NCI-H2081 treated with DMSO at 0.1 percent for 48 hours (cell line): ENCODE data around the gene DLK1.

Source experiments
- DNase-seq: peaks from one replicate; lab custom pipeline; 2025; lab: John Stamatoyannopoulos, UW

DLK1 gene

GRCh38 chr14:100714258-100714892 lies 12.3 kb upstream of the DLK1 start:
- DNase-seq = no peak

DNA sequence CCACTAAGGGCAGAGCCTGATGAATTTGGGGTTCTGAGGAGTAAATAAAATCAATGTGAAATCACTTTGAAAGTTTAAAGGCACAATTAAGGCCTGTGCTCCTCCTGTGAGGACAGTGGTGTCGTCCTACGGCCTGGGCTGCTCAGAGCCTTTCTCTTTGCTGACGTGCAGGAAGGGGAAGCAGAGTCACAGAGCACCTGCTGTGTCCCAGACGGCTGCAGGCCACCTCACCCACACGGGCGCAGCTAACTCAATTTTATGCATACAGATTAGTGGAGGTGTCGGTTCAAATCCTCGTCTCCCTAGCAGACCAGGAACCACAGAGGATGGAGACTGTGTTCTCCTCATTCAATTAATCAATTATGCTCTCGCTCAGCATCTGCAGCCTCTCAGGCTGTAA lies 11.4 kb upstream of the DLK1 start:
- DNase-seq = no peak

- DNase-seq = no peak
These were observed 10.9 kb upstream of the DLK1 start for GRCh38 chr14:100715803-100716202.

DNA sequence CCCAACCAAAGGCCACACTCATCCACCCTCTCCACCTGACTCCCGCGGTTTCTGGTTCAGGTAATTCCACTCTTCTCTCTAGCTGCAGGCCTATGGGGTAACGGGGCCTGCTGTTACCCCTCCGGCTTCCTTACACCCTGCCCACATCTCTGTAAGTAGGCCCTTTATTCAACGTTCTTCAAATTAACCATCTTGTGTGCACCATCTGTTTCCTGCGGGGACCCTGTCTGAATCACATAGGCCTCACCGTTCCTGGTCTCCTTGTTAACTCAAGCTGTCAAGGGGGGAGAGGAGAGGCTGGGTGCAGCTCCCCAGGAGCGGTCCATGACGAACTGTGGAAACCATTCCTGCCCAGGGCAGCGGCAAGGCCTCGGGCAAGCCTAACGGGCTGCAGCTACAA lies 9.3 kb upstream of the DLK1 start:
- no peak for DNase-seq

GRCh38 chr14:100719976-100720520 lies 6.6 kb upstream of the DLK1 start:
- DNase-seq = no peak

DNA sequence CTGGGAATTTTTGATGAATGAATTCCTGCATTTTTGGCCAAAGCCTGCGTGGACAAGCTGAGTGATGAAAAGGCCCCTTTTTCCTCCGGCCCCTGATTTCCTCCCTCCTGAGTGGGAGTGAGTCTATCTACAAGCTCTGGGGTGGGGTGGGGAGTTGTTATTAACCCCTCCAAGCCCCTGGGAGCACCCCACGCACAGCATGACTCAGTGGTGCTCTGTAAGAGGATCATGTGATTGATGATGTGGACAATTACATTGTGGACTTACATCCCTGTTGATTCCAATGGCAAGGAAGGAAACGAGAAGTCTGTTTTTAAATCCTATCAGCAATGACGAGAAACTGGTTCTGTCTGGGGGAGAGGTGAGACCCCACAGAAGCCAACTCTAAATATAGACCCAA lies 5.1 kb upstream of the DLK1 start:
- no peak for DNase-seq

DNA sequence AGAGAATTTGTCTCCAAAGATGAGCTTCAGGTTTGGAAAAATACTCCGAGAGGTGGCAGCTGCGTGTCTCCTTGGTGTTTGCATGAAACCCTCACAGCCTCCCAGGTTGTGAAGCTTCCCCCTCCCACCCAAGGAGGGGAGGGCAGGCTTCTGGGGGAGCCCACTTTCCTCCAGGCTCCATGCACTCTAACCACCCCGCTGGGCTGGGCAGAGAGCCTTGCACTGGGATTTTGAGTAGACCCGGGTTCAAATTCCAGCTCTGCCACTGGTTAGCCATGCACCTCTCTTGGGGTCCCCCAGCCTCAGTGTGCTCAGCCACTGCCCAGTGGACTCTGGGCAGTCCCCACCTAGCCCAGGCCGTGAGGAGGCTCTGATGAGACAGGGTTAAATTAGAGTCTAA lies 4.3 kb upstream of the DLK1 start:
- no peak for DNase-seq

- no peak for DNase-seq
These were observed 3.4 kb upstream of the DLK1 start for GRCh38 chr14:100723135-100723829.

DNA sequence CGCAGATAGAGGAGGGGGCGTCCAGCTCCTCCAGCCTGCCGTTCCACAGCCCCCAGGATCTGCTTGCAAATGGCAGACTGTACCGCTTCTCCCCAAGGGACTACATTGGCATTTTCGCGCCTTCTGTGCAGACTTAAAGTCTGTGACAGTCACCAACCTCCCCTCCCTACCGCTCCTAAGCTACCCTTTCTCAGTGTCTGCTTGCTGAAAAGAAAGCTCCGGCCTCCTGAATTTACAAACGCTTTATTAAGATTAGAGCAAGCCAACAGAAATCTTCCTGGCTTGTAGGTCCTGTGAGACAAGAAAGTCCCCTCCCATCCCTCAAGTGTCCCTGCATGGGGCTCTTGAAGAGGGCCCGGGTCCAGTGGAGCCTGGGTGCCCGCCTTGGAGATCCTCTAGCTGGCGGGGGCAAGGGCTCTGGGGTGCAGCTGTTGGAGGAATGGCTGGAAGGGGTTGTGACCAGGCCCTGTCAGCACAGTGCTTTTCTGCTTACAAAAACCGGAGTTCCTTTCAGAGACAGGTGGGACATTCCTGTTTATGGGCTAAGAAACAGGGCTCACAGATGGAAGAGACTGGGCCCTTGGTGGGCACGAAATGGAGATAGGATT lies 2.8 kb upstream of the DLK1 start:
- DNase-seq = no peak

GRCh38 chr14:100724536-100724935 lies 2.2 kb upstream of the DLK1 start:
- DNase-seq = no peak

GRCh38 chr14:100725587-100726387 lies 905 bp upstream of the DLK1 start:
- DNase-seq = no peak

DNA sequence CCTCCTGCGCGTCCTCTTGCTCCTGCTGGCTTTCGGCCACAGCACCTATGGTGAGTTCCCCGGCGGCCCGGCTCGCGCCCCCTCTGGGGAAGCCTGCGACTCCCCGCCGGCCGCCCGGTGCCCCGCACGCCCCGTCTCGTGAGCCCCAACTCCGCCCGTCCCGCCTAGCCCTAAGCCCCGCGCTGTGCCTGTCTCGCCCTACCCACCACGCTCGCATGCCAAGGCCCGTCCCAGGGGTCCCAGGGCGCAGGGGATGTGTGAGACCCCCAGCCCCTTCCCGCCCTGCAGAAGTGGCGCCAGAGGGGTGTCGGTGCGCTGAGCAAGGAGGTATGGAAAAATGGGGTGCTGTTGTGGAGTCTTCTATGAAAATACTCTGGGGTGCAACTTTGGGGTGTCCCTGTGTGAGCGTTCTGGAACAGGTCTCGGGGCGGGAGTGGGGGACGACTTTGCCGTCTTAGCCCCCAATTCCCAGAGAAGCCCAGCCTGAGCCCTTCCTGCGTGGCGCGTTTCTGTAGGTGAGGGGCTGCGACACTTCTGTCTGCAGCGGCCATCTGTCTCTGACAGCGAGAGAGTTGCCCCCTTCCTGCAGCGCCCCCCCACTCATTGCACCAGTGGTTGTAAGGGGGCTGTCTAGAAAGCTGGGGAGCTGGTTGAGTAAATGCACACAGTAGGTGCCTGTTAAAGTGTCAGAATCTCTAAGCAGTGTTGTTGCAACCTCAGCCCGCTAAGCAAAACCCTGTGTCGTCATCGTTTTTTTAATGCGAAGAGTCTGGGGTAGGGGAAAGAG lies 587 bp downstream of the DLK1 start:
- no peak for DNase-seq

DNA sequence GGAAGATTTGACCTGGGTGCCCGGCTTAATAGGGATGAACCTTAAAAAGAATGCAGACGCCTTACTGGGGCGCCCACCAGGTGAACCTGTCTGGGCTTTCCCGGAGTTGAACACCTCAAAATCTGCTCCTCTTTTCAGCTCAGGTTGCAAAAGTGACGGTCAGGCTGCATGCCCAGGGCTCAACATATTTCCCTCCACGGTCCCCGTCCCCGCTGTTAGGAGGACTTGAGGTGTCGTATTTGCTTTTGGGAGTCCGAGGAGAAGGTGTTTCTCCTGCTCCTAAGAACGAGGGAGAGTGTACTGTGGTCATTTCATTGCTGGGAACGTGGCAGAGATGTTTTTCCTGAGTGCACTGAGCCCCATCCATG lies 1.2 kb downstream of the DLK1 start:
- no peak for DNase-seq

DNA sequence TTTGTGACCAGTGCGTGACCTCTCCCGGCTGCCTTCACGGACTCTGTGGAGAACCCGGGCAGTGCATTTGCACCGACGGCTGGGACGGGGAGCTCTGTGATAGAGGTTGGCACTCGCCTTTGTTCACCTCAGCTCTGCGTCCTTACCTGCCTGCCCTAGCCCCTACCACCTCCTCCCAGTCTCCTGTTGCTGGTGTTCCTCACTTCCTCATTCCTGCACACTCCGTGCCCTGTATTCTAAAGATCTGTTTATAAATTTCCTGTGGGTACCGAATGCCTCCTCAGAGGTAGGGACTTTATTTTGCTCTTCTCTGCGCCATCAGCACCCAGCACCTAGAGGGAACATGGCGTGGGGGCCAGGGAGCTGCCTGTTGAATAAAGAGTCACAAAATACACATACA lies 2.3 kb downstream of the DLK1 start:
- no peak for DNase-seq

DNA sequence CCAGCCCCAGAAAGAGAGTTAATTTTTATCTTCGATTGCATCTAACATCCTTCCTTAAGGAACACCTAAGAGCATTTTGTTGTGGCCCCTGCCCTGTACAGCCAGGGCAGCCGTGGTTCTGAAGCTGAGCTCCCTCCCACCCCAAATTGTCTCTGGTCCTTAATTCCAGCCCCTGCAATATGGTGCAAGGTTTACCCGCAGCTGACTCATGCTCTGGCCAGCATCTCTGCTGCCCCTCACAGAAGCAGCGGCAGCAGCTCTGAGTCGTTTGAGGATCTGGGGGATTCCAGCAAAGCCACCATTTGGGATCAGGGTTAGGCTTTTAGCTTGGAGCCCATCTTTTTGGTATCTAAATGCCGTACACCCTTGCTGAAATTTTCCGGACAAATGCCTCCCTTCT lies 3.3 kb downstream of the DLK1 start:
- DNase-seq = no peak

GRCh38 chr14:100730581-100730980 lies 3.9 kb downstream of the DLK1 start:
- no peak for DNase-seq

- no peak for DNase-seq
These were observed 4.4 kb downstream of the DLK1 start for GRCh38 chr14:100731011-100731670.

DNA sequence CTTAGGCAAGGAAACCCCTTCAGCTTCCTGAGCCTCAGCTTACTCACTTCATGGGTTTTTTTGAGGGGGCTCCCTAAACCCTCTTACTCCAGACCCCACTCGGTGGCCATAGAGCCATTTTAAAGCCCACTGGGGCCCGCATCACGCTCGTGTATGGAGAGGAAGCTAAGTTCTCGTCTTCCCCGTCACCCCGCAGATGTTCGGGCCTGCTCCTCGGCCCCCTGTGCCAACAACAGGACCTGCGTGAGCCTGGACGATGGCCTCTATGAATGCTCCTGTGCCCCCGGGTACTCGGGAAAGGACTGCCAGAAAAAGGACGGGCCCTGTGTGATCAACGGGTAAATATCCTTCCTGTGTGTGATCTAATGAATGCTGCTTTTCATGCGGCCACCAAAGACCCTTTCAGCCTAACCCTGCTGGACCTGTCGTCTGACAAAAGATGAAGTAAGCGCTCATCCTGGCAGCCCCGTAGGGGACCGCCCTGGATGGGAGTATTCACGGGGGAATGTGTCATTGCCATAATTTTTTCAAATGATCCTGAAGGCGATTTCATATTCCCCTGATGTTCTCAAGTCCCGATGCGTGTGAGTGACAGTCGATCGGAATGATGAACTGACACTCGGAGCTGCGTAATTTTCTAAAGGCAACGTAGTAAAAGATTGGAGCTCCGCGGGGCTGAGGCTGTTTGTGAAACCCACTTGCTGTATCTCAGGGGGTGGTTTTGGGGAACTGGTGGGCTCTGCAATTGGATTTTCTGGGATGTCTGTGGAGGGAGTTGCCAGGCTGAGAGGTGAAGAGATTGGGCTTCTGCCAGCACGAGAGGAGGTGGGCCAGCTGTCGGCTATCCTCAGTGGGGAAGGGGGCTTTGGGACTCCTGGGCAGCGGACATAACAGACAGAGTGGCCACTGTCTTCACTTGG lies 5.4 kb downstream of the DLK1 start:
- no peak for DNase-seq

- no peak for DNase-seq
These were observed 6.0 kb downstream of the DLK1 start for GRCh38 chr14:100732766-100733100.

DNA sequence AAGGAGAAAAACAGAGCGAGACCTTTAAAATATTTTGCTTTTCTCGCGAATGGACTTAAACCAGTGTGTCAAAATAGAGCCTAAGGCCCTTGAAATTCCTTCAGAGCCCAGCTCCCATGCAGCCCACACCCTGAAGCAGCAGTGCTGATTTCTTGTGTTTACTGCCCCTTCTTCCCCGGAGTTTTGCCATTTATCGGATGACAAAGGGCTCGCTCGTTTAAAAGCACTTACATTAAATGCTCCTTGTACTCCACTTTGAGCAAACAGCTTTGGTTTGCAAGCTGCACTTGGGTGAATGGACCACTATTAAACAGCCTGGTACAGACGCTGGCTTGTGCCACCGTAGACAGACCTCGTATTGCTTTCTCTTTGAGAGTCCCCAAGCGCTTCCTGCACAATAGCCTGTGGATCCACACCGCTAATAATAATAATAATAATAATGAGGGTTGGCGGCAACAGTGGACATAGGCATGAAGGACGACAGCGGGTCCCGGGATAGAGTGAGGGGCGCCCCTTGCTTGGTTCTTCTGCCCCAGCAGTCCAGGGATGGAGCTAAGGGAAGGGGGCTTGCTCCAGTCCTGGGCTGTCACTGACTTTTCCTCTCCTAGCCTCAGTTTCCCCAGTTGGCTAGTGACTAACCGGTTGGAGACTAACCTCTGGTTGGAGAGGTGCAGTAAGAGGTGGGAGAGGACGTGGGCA lies 6.6 kb downstream of the DLK1 start:
- no peak for DNase-seq
